Endothelial cell (in vitro differentiated cells): ENCODE results near the gene LARGE1. TPM values are rescaled to one million over a fixed set of nuclear protein-coding genes. Genes with fewer than 3 reads are reported as not detected.

ENCODE experiments used
- DNase-seq: peaks from one replicate; pipeline ENCODE4 v3.0.0; 2021; ENCODE audit warnings: low spot score
- H3K27ac Mint-ChIP-seq: one replicate; pipeline ENCODE4 v1.8.0; 2021; ENCODE audit warnings: mixed read lengths, inconsistent platforms; ENCODE audit not compliant: unreplicated experiment
- H3K27me3 Mint-ChIP-seq: one replicate; pipeline ENCODE4 v1.8.0; 2021; ENCODE audit warnings: mild to moderate bottlenecking, moderate library complexity, mixed read lengths, inconsistent platforms; ENCODE audit not compliant: unreplicated experiment
- H3K36me3 Mint-ChIP-seq: one replicate; pipeline ENCODE4 v1.8.0; 2021; ENCODE audit warnings: mild to moderate bottlenecking, low read depth, mixed read lengths, inconsistent platforms; ENCODE audit not compliant: unreplicated experiment
- H3K4me1 Mint-ChIP-seq: one replicate; pipeline ENCODE4 v1.8.0; 2021; ENCODE audit warnings: mild to moderate bottlenecking, mixed read lengths, inconsistent platforms; ENCODE audit not compliant: unreplicated experiment
- H3K4me3 Mint-ChIP-seq: one replicate; pipeline ENCODE4 v1.8.0; 2021; ENCODE audit warnings: mild to moderate bottlenecking, mixed read lengths, inconsistent platforms; ENCODE audit not compliant: unreplicated experiment
- H3K9me3 Mint-ChIP-seq: one replicate; pipeline ENCODE4 v1.8.0; 2021; ENCODE audit warnings: mixed read lengths, inconsistent platforms; ENCODE audit not compliant: unreplicated experiment
- total RNA-seq: library from RNA; stranded (reverse); fragmentation: NEBNext Ultra II Directional; extraction: Animal tissue kit (Norgen Biotek cat#: 25700); gene quantifications from one replicate; pipeline ENCODE4 v1.2.1, GENCODE V29; 2021; ENCODE audit not compliant: unreplicated experiment
- TF ChIP-seq, protein P1 (sequence below): fragments of 200-600 bp; sonication (generic); IDR thresholded peaks from one replicate; pipeline ENCODE4 v1.5.0; 2021; ENCODE audit warnings: antibody characterized with exemption; ENCODE audit not compliant: unreplicated experiment

LARGE1 gene
- total RNA-seq, 1 donor from 2014 or later, result 25.4 TPM

DNA sequence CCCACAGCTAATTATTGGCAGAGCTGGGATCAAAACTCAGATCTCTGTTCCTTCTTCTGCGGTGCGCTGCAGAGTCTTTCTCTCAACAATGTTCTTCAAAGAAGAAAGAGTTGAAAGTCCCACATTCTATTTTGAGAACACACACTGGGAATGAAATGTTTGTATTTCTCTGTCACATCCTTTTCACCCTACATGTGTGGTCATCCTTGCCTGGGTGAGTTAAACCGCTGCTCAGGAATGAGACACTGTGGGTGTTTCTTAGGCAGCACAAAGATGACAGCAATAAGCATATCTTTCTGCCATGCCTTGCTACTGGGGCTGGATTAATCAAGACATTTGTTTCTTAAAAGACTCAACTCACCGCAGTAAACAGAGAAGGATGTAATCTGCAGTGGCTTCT lies 222.6 kb downstream of the LARGE1 start:
- no peak overlapping the region for H3K4me3 Mint-ChIP-seq
- TF ChIP-seq, protein P1, sequence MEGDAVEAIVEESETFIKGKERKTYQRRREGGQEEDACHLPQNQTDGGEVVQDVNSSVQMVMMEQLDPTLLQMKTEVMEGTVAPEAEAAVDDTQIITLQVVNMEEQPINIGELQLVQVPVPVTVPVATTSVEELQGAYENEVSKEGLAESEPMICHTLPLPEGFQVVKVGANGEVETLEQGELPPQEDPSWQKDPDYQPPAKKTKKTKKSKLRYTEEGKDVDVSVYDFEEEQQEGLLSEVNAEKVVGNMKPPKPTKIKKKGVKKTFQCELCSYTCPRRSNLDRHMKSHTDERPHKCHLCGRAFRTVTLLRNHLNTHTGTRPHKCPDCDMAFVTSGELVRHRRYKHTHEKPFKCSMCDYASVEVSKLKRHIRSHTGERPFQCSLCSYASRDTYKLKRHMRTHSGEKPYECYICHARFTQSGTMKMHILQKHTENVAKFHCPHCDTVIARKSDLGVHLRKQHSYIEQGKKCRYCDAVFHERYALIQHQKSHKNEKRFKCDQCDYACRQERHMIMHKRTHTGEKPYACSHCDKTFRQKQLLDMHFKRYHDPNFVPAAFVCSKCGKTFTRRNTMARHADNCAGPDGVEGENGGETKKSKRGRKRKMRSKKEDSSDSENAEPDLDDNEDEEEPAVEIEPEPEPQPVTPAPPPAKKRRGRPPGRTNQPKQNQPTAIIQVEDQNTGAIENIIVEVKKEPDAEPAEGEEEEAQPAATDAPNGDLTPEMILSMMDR, result no peak
- no peak overlapping the region for H3K27ac Mint-ChIP-seq
- DNase-seq, result no peak
- no peaks in the 10 kb centered on the region for H3K27me3 Mint-ChIP-seq
- peaks cover 4% of the 10 kb centered on the region for H3K36me3 Mint-ChIP-seq
- H3K4me1 Mint-ChIP-seq, result peaks cover 4% of the 10 kb centered on the region
- H3K9me3 Mint-ChIP-seq, result no peaks in the 10 kb centered on the region

DNA sequence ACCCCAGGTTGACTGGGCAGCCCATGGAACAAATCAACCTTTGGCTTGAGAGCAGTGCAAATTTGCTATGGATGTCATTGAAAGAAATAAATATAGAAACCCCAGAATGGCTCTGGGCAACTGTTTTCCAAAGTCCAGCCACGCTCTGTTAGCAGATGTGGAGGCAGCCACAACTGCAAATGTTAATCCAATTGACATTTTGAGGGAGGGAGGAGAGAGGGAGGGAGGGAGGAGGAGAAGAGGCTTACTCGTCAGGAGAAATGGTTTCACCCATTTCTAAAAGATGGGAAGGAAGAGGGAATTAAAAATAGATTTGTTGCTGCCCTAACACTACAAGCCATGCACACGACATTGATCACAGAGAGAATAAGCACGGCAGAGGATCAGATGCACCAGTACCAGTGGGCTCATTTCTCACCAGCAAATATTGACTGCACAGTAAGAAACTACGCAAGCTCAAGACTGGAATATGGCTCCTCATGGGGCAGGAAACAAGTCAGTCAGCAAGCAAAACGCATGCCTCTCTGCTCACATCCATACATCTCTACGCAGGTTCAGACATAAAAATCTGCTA lies 229.1 kb downstream of the LARGE1 start:
- H3K4me3 Mint-ChIP-seq, result no peak overlapping the region
- H3K4me1 Mint-ChIP-seq, result peaks cover 10% of the 10 kb centered on the region
- DNase-seq, result no peak
- no peak overlapping the region for H3K27ac Mint-ChIP-seq
- H3K27me3 Mint-ChIP-seq, result peaks cover 3% of the 10 kb centered on the region
- H3K9me3 Mint-ChIP-seq, result no peaks in the 10 kb centered on the region
- TF ChIP-seq, protein P1, result no peak
- H3K36me3 Mint-ChIP-seq, result no peaks in the 10 kb centered on the region

DNA sequence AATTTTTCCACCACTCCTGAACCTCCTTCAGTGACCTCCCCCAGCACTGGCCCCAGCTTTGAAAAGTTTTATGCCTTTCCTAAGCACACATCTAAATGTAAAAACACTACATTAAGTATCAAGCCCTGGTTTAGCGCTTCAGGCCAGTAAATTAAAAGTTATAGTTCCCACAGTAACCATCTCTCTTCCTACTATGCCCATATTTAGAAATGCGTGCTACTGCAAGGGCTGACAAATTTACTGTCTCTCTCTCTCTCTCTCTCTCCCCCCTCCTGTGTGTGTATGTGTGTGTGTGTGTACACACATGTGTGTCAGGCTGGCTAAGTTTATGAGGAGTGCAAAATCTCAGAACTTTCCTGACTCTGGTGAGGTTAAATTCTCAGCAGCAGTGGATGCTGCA lies 231.4 kb downstream of the LARGE1 start:
- Mint-ChIP-seq H3K9me3 (no peaks in the 10 kb centered on the region), H3K27ac (no peak overlapping the region), H3K4me1 (peaks cover 10% of the 10 kb centered on the region), H3K4me3 (no peak overlapping the region), H3K36me3 (no peaks in the 10 kb centered on the region), H3K27me3 (peaks cover 3% of the 10 kb centered on the region)
- no peak for DNase-seq
- TF ChIP-seq, protein P1, result no peak

DNA sequence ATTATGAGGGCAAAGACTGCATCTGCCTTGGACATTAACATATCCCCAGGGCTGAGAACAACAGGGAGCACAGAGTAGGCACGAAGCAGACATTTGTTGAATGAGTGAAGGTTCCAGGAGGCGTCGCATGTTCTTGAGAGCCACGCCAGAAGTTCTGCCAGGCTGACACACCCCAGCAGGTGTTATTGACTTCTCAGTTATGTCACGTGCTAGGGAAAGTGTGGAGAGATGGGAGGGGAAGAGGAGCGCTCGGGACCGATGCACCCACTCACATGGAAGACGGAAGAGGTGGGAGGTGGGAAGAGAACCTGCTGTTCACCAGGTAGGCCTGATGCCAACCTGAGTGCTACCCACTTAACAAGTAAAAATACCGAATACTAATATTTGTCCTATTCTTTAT lies 232.8 kb downstream of the LARGE1 start:
- TF ChIP-seq, protein P1, result no peak
- peaks cover 10% of the 10 kb centered on the region for H3K4me1 Mint-ChIP-seq
- peaks cover 3% of the 10 kb centered on the region for H3K27me3 Mint-ChIP-seq
- H3K9me3 Mint-ChIP-seq, result no peaks in the 10 kb centered on the region
- DNase-seq, result no peak
- no peak overlapping the region for H3K27ac Mint-ChIP-seq
- H3K36me3 Mint-ChIP-seq, result peaks cover 2% of the 10 kb centered on the region
- H3K4me3 Mint-ChIP-seq, result no peak overlapping the region

DNA sequence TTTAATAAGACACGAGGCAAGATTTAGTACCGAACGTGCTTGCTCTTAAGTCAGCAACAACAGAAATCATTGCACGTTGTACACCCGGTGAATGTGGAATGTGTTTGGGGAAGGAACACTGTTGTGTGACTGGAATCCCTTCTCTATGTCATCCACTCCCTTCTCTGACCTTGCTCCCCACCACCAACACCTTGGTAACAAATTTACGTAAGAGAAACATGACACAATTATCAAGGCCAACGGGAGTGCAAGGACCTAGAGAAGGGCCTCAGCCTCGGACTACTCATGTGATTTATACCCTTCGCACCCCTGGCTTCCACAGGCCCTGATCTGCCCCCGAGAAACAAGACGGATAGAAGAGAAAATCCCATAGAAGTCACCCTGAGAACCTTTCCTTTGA lies 236.2 kb downstream of the LARGE1 start:
- TF ChIP-seq, protein P1, result no peak
- Mint-ChIP-seq H3K27me3 (peaks cover 3% of the 10 kb centered on the region), H3K4me3 (no peak overlapping the region), H3K36me3 (peaks cover 2% of the 10 kb centered on the region), H3K9me3 (no peaks in the 10 kb centered on the region), H3K27ac (no peak overlapping the region), H3K4me1 (peaks cover 1% of the 10 kb centered on the region)
- no peak for DNase-seq
